ENCODE results near the gene CRYZL1. TPM values are rescaled to one million over a fixed set of nuclear protein-coding genes. Genes with fewer than 3 reads are reported as not detected.
A peak's percentile ranks its signal among the peaks of the same experiment; 100 is the strongest.

Gene CRYZL1
- total and polyA plus RNA-seq, 12 donors: 14.0 to 69.5 (median 33.4) TPM

DNA sequence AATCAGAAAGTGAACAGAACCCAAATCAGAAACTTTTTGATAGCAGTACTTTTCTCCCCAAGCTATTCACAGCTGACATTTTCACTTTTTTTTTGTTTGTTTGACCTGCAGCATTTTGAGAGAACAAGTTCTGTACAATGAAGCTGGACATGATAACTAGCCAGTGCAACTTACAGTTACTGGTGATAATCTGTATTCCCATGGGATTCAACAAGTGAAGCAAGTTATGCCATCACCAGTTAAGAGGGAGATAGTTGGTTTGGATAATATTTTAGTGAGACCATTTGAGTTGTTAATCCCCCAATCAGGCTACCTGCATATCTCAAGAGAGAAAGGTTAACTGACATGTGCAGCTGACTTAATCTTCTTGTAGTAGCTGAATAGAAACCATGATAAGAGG is 80.6 kb downstream of the CRYZL1 start:
- H3K27me3 ChIP-seq: no peaks in the 10 kb centered on the region
- intact Hi-C loops (cut with DNase I): no loop called here
- peaks cover 0 to 83% of the 10 kb centered on the region in 2 donors for H3K36me3 ChIP-seq (replicated peaks in 1 of 2)
- H3K9me3 ChIP-seq (replicated peaks in 1 of 3): no peaks in the 10 kb centered on the region
- DNase-seq: no peak
- H3K4me3 ChIP-seq: no peak overlapping the region
- peak overlapping the region in 1 of 5 donors; percentile 25 for H3K27ac ChIP-seq
- TF ChIP-seq POLR2A (IDR thresholded peaks at IDR 0.05): no peak
- no peak for TF ChIP-seq CTCF (IDR thresholded peaks at IDR 0.05)
- peaks cover 0 to 28% of the 10 kb centered on the region in 2 donors for H3K4me1 ChIP-seq (replicated peaks in 1 of 2)

- 92 to 94% (median 93%) methylated on average over 10 of the region's 10 CpGs for WGBS, 4 donors
- H3K4me1 ChIP-seq (replicated peaks in 1 of 2): peaks cover 0 to 30% of the 10 kb centered on the region in 2 donors
Observed at GRCh38 chr21:33559813-33560212, 81.7 kb downstream of the CRYZL1 start.

GRCh38 chr21:33558777-33559421 is 82.6 kb downstream of the CRYZL1 start:
- no peaks in the 10 kb centered on the region for H3K9me3 ChIP-seq (replicated peaks in 1 of 3)
- no peak for DNase-seq
- no peak overlapping the region for H3K27ac ChIP-seq
- TF ChIP-seq POLR2A (IDR thresholded peaks at IDR 0.05) (no peak), CTCF (IDR thresholded peaks at IDR 0.05) (no peak)
- no peak overlapping the region for H3K4me3 ChIP-seq
- intact Hi-C loops (cut with DNase I): no loop called here
- H3K4me1 ChIP-seq (replicated peaks in 1 of 2): peaks cover 0 to 30% of the 10 kb centered on the region in 2 donors
- H3K27me3 ChIP-seq: no peaks in the 10 kb centered on the region
- 83 to 90% (median 89%) methylated on average over 4 of the region's 4 CpGs for WGBS, 4 donors
- peaks cover 0 to 87% of the 10 kb centered on the region in 2 donors for H3K36me3 ChIP-seq (replicated peaks in 1 of 2)

More at GRCh38 chr21:33559813-33560212, 81.7 kb downstream of the CRYZL1 start:
- Histone ChIP-seq H3K36me3 (replicated peaks in 1 of 2) (peaks cover 0 to 86% of the 10 kb centered on the region in 2 donors), H3K4me3 (no peak overlapping the region), H3K9me3 (replicated peaks in 1 of 3) (no peaks in the 10 kb centered on the region), H3K27ac (no peak overlapping the region), H3K27me3 (no peaks in the 10 kb centered on the region)
- DNase-seq: no peak
- TF ChIP-seq CTCF (IDR thresholded peaks at IDR 0.05): no peak
- intact Hi-C loops (cut with DNase I): no loop called here

DNA sequence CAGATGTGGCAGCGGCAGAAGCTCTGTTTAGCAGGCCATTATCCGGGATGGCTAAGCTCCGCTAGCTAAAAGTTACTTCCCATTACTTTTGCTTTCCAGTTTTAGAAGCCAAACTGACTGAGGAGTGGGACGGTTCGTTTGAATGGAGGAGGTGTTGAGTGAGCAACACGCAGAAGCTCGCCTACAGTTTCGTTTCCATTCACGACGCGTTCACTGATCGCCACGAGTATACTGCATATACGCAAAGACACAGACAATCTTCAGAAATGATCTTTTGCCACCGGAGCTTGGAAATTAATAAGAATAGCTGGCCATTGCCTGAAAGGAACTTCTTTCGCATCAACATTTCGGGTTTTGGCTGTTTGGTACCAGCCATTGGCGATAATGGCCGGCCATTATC is 84.1 kb downstream of the CRYZL1 start:
- intact Hi-C loops (cut with DNase I): no loop called here
- 96 to 97% (median 97%) methylated on average over 19 of the region's 19 CpGs for WGBS, 4 donors
- Histone ChIP-seq H3K36me3 (replicated peaks in 1 of 2) (peaks cover 0 to 89% of the 10 kb centered on the region in 2 donors), H3K4me1 (replicated peaks in 1 of 2) (peaks cover 0 to 30% of the 10 kb centered on the region in 2 donors), H3K27me3 (no peaks in the 10 kb centered on the region), H3K27ac (no peak overlapping the region), H3K4me3 (no peak overlapping the region), H3K9me3 (replicated peaks in 1 of 3) (no peaks in the 10 kb centered on the region)
- TF ChIP-seq CTCF (IDR thresholded peaks at IDR 0.05): no peak
- TF ChIP-seq POLR2A (IDR thresholded peaks at IDR 0.05): no peak
- DNase-seq: no peak
